SH-SY5Y (cell line): ENCODE data around the gene ZDHHC11.

ENCODE experiments used
- GATA2 ChIP-seq: IDR thresholded peaks from 2 replicates; pipeline ENCODE4 v1.6.1; 2011; ENCODE audit warnings: mild to moderate bottlenecking, low read depth, low read length
- GATA3 ChIP-seq: IDR thresholded peaks from 2 replicates; pipeline ENCODE4 v1.6.1; 2011; ENCODE audit warnings: low read depth, mild to moderate bottlenecking, low read length, moderate library complexity

DNA sequence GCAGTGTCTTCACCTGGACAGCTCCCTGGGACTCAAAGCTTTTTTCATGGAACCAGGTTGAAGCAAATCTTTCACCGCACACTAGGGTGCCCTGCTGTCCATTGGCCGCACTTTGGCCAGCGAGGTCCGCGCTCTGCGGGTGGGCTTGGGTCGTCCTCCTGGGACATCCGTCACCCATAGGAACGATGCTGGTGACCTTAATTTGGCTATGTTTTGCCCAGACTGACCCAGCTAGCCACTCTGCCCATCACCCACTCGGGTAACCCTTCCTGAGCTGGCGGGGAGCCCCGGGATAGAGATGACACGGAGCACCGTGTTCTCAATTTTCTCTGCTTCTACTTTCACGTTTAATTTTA lies 92.1 kb downstream of the ZDHHC11 start:
- TF ChIP-seq GATA3 (no peak), GATA2 (no peak)
